Measurements from ENCODE around the gene GPR39.

GRCh38 chr2:132401326-132401725, 15.3 kb upstream of the GPR39 start:
- TF ChIP-seq CTCF (IDR thresholded peaks at IDR 0.05): no peak
- TF ChIP-seq POLR2A (IDR thresholded peaks at IDR 0.05): no peak

Measured in adrenal gland (tissue), 5 donors.